Measurements from ENCODE around the gene ZNF208.

ZNF208 gene

DNA sequence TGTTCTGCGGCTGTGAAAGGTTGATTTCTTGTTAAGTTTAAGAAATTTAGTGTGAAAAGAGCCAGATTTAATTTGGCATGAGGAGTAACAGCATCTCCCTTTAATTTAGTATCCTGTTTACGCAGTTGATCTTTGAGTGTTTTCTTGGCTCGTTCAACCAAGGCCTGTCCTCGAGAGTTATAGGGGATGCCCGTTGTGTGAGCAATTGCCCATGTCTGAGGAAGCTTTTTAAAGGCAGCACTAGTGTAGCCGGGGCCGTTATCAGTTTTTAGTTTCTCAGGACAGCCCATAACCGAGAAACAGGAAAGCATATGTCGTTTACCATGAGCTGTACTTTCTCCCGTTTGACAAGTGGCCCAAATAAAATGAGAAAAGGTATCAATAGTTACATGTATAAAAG is 127.2 kb downstream of the ZNF208 start:
- no peak for DNase-seq

Measured in T-helper 9 cell (primary cell).